Putamen (tissue), 1 donor: ENCODE results near the gene IQCH.
"Not testable (repeated sequence)": the region's sequence is repeated elsewhere in the genome, so short reads cannot be mapped to it uniquely, and the experiment has no call there.

Experiments used
- DNase-seq: peaks from one replicate; pipeline ENCODE4 v3.0.0-alpha.2; 2016; ENCODE audit warnings: low spot score

Gene IQCH

GRCh38 chr15:67358812-67359211 is 104.2 kb downstream of the IQCH start:
- DNase-seq = no peak

GRCh38 chr15:67359431-67360079 is 105.0 kb downstream of the IQCH start:
- DNase-seq = no peak

GRCh38 chr15:67361100-67361499 is 106.5 kb downstream of the IQCH start:
- no peak for DNase-seq

GRCh38 chr15:67363712-67364111 is 109.1 kb downstream of the IQCH start:
- not testable (repeated sequence) for DNase-seq

- no peak for DNase-seq
Observed at GRCh38 chr15:67365994-67366393, 111.4 kb downstream of the IQCH start.

GRCh38 chr15:67366904-67367303 is 112.3 kb downstream of the IQCH start:
- no peak for DNase-seq

- DNase-seq = no peak
Observed at GRCh38 chr15:67369359-67369998, 114.9 kb downstream of the IQCH start.

- no peak for DNase-seq
Observed at GRCh38 chr15:67370206-67370954, 115.8 kb downstream of the IQCH start.

GRCh38 chr15:67372543-67372942 is 118.0 kb downstream of the IQCH start:
- DNase-seq = no peak

- DNase-seq = no peak
Observed at GRCh38 chr15:67372986-67373675, 118.5 kb downstream of the IQCH start.

GRCh38 chr15:67373971-67374370 is 119.4 kb downstream of the IQCH start:
- no peak for DNase-seq

- no peak for DNase-seq
Observed at GRCh38 chr15:67379530-67379929, 124.9 kb downstream of the IQCH start.

GRCh38 chr15:67380921-67381320 is 126.3 kb downstream of the IQCH start:
- DNase-seq = no peak

- no peak for DNase-seq
Observed at GRCh38 chr15:67381416-67382045, 126.9 kb downstream of the IQCH start.

- no peak for DNase-seq
Observed at GRCh38 chr15:67382723-67383122, 128.1 kb downstream of the IQCH start.

GRCh38 chr15:67383899-67384298 is 129.3 kb downstream of the IQCH start:
- no peak for DNase-seq

- DNase-seq = no peak
Observed at GRCh38 chr15:67384761-67385160, 130.2 kb downstream of the IQCH start.

GRCh38 chr15:67385971-67386370 is 131.4 kb downstream of the IQCH start:
- no peak for DNase-seq

GRCh38 chr15:67386947-67387346 is 132.4 kb downstream of the IQCH start:
- DNase-seq = no peak

GRCh38 chr15:67389975-67390374 is 135.4 kb downstream of the IQCH start:
- no peak for DNase-seq

GRCh38 chr15:67394873-67395639 is 140.5 kb downstream of the IQCH start:
- DNase-seq = no peak
